Hepatocyte (in vitro differentiated cells): ENCODE measurements around the gene KLRK1. TPM values are rescaled to one million over a fixed set of nuclear protein-coding genes. Genes with fewer than 3 reads are reported as not detected.

ENCODE experiments used
- DNase-seq: peaks from one replicate; pipeline ENCODE4 v3.0.0-alpha.2; 2016; ENCODE audit warnings: low spot score
- H2AFZ ChIP-seq: fragments of 200-600 bp; sonication (generic); 2 replicates; pipeline ENCODE4 v1.6.0; 2016; ENCODE audit warnings: antibody characterized with exemption, mild to moderate bottlenecking
- H3K27ac ChIP-seq: fragments of 200-600 bp; sonication (generic); 2 replicates; pipeline ENCODE4 v1.5.1; 2016; ENCODE audit warnings: mild to moderate bottlenecking
- H3K27me3 ChIP-seq: fragments of 200-600 bp; sonication (generic); 2 replicates; pipeline ENCODE4 v1.6.1; 2016
- H3K36me3 ChIP-seq: fragments of 200-600 bp; sonication (generic); replicated peaks from 2 replicates; pipeline ENCODE4 v1.5.1; 2016; ENCODE audit warnings: low read depth; ENCODE audit not compliant: insufficient read depth
- H3K4me1 ChIP-seq: fragments of 200-600 bp; sonication (generic); 2 replicates; pipeline ENCODE4 v1.5.1; 2016; ENCODE audit warnings: mild to moderate bottlenecking, moderate library complexity; ENCODE audit not compliant: insufficient read depth
- H3K4me2 ChIP-seq: fragments of 200-600 bp; sonication (generic); 2 replicates; pipeline ENCODE4 v1.6.0; 2016
- H3K4me3 ChIP-seq: fragments of 200-600 bp; sonication (generic); 2 replicates; pipeline ENCODE4 v1.5.1; 2016; ENCODE audit warnings: mild to moderate bottlenecking
- H3K79me2 ChIP-seq: fragments of 200-600 bp; sonication (generic); 2 replicates; pipeline ENCODE4 v1.6.0; 2017; ENCODE audit warnings: mild to moderate bottlenecking
- H3K9me2 ChIP-seq: fragments of 200-600 bp; sonication (generic); replicated peaks from 2 replicates; pipeline ENCODE4 v1.6.0; 2017; ENCODE audit warnings: mild to moderate bottlenecking; ENCODE audit not compliant: insufficient read depth
- H3K9me3 ChIP-seq: fragments of 200-600 bp; sonication (generic); 2 replicates; pipeline ENCODE4 v1.5.1; 2016; ENCODE audit warnings: low read depth, mild to moderate bottlenecking
- H4K20me1 ChIP-seq: fragments of 200-600 bp; sonication (generic); 2 replicates; pipeline ENCODE4 v1.6.0; 2016; ENCODE audit warnings: mild to moderate bottlenecking; ENCODE audit not compliant: insufficient read depth, poor library complexity, severe bottlenecking
- EZH2 ChIP-seq: fragments of 200-600 bp; sonication (generic); IDR thresholded peaks from 2 replicates; pipeline ENCODE4 v1.6.1; 2016; ENCODE audit warnings: antibody characterized with exemption, mild to moderate bottlenecking, borderline replicate concordance
- EZH2phosphoT487 ChIP-seq: fragments of 200-600 bp; sonication (generic); IDR thresholded peaks from one replicate; pipeline ENCODE4 v1.6.1; 2018; ENCODE audit warnings: antibody characterized with exemption, mild to moderate bottlenecking, low read depth, moderate library complexity; ENCODE audit not compliant: unreplicated experiment, severe bottlenecking
- WGBS: methylation state at CpG from one replicate; pipeline ENCODE4 v1.1.6; 2016; ENCODE audit warnings: low lambda C conversion rate; ENCODE audit errors: missing lambda C conversion rate; 5-methylcytosine and 5-hydroxymethylcytosine counted together
- polyA plus RNA-seq: library from polyadenylated mRNA; unstranded; fragments of >200 nt; fragmentation: Nextera tagmentation; extraction: Ambion mirVana; gene quantifications from 2 replicates; pipeline ENCODE4 v1.2.1, GENCODE V29; 2016
- total RNA-seq: library from RNA; depleted of rRNA; stranded (reverse); fragments of >200 nt; gene quantifications from 2 replicates; pipeline ENCODE4 v1.2.3, GENCODE V29; 2014
- TF ChIP-seq, protein P1 (sequence below): fragments of 200-600 bp; sonication (generic); IDR thresholded peaks from 2 replicates; pipeline ENCODE4 v1.5.1; 2016; ENCODE audit warnings: antibody characterized with exemption, mild to moderate bottlenecking; ENCODE audit not compliant: poor library complexity

The KLRK1 gene
- total and polyA plus RNA-seq, 2 experiments from 2014 or later = 0.23 TPM; not detected in 1

DNA sequence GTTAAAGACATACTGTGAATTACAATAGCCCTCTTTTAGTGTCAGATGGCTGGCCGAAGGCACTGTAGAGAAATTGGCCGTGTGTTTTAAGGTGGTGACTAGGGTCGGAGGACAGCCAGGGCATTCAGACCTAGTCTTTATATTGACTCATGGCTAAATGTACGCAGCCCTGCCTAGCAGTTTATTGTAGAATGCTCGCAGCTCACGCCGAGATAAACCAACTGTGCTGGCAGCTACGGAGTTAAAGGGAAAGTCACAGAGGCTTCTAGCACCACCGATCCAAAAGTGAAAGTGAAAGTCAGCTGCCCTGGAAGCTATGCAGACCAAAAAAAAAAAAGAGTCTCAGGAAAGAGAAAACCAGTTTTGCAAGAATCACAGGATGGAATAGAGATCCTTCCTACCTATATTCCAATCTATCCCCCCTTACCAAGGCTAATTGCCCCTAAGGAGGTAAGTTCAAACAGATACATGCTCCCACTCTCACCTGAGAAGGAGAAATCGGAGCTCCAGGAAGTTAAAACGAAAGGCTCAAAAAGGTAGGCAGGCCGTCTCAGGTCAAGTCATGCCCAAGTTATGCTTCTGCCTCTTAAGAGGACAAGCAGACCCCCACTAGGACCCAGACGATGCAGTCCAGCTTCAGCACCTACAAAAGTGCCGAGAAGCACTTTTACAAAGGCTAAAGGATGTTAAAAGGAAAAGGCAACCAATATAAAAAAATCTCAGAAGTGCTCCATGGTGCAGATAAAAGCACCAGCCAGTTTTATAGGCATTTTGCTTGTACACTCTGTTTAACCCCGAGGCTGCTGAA is 24.8 kb downstream of the KLRK1 start:
- DNase-seq = peak; percentile 89
- peak overlapping the region; percentile 83 for H2AFZ ChIP-seq
- TF ChIP-seq EZH2 = no peak
- H3K9me2 ChIP-seq = no peaks in the 10 kb centered on the region
- peak overlapping the region; percentile 37 for H3K4me3 ChIP-seq
- peaks cover 3% of the 10 kb centered on the region for H3K79me2 ChIP-seq
- H3K4me1 ChIP-seq = peaks cover 45% of the 10 kb centered on the region
- peak overlapping the region; percentile 95 for H3K27ac ChIP-seq
- H3K4me2 ChIP-seq = peak overlapping the region; percentile 81
- 2% methylated on average over 15 of the region's 15 CpGs for WGBS
- no peaks in the 10 kb centered on the region for H3K9me3 ChIP-seq
- H3K27me3 ChIP-seq = no peaks in the 10 kb centered on the region
- no peaks in the 10 kb centered on the region for H4K20me1 ChIP-seq
- no peaks in the 10 kb centered on the region for H3K36me3 ChIP-seq

DNA sequence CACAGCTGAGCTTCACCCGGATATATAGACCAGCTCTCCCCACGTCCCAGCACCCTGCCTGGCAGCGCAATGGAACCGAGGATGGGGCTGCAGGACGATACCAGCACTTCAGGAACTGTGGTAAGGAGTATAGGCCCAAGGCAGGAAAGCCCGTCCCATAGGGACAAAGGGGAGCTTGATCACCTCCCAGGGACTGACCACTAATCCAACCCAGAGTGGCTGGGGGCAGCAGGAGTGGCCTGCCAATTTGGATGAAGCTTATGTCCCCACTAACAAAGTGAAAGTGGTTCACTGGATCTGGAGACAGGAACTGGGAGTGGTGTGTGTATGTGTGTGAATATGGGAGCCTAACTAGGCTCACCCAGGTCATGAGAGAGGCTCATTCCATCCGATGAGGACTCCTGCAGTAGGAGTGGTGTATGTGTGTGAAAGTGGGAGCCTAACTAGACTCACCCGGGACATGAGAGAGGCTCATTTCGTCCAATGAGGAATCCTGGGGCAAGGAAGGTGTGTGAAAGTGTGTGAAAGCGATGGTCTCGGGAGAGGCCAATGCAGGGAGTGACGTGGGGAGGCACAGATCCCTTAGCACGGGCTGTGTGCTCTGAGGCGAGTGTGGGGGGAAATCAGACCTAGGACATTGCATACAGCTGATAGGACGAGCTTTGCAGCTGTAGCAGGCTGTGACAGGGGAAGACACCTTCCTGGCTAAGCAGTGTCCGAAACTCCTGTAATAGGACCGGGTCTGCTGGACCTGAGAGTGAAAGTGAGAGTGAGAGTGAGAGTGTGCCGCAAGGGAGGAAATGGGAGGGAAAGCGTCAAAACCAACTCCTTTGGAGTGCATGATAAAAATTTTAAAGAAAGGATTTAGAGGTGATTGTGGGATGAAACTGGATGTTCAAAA is 25.7 kb downstream of the KLRK1 start:
- H3K79me2 ChIP-seq = peaks cover 3% of the 10 kb centered on the region
- no peaks in the 10 kb centered on the region for H3K27me3 ChIP-seq
- TF ChIP-seq EZH2phosphoT487 = no peak
- TF ChIP-seq EZH2 = no peak
- TF ChIP-seq, protein P1, sequence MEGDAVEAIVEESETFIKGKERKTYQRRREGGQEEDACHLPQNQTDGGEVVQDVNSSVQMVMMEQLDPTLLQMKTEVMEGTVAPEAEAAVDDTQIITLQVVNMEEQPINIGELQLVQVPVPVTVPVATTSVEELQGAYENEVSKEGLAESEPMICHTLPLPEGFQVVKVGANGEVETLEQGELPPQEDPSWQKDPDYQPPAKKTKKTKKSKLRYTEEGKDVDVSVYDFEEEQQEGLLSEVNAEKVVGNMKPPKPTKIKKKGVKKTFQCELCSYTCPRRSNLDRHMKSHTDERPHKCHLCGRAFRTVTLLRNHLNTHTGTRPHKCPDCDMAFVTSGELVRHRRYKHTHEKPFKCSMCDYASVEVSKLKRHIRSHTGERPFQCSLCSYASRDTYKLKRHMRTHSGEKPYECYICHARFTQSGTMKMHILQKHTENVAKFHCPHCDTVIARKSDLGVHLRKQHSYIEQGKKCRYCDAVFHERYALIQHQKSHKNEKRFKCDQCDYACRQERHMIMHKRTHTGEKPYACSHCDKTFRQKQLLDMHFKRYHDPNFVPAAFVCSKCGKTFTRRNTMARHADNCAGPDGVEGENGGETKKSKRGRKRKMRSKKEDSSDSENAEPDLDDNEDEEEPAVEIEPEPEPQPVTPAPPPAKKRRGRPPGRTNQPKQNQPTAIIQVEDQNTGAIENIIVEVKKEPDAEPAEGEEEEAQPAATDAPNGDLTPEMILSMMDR = no peak
- H3K4me2 ChIP-seq = peak overlapping the region; percentile 81
- H3K4me3 ChIP-seq = peak overlapping the region; percentile 37
- 16% methylated on average over 19 of the region's 19 CpGs for WGBS
- peak overlapping the region; percentile 83 for H2AFZ ChIP-seq
- peaks cover 45% of the 10 kb centered on the region for H3K4me1 ChIP-seq
- H3K9me3 ChIP-seq = no peaks in the 10 kb centered on the region
- H3K27ac ChIP-seq = peak overlapping the region; percentile 95
- DNase-seq = peak; percentile 60
- no peaks in the 10 kb centered on the region for H4K20me1 ChIP-seq
- no peaks in the 10 kb centered on the region for H3K9me2 ChIP-seq
- no peaks in the 10 kb centered on the region for H3K36me3 ChIP-seq

DNA sequence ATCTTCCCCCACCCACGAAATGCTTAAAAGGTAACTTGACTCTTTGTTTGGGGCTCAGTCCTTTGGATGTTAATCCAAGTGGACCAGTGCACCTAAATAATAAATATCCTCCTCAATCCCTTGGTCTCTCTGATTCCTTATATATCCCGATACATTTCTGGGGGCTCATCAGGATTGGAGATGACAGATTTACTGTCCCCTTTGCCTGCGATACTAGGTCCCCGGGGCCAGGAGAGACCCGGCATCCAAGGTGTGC is 26.3 kb downstream of the KLRK1 start:
- Histone ChIP-seq H3K4me1 (peaks cover 45% of the 10 kb centered on the region), H3K27me3 (no peaks in the 10 kb centered on the region), H3K79me2 (peaks cover 3% of the 10 kb centered on the region), H3K27ac (peak overlapping the region; percentile 95), H3K36me3 (no peaks in the 10 kb centered on the region), H3K4me2 (peak overlapping the region; percentile 81), H3K4me3 (peak overlapping the region; percentile 37), H3K9me2 (no peaks in the 10 kb centered on the region), H3K9me3 (no peaks in the 10 kb centered on the region), H2AFZ (peak overlapping the region; percentile 83), H4K20me1 (no peaks in the 10 kb centered on the region)
- no peak for TF ChIP-seq EZH2
- TF ChIP-seq, protein P1 = no peak
- no peak for TF ChIP-seq EZH2phosphoT487
- no peak for DNase-seq
- WGBS = 27% methylated on average over 5 of the region's 5 CpGs
